Renal cortical epithelial cell (primary cell): Measurements from ENCODE around the gene TMEM184C. TPM values are rescaled to one million over a fixed set of nuclear protein-coding genes. Genes with fewer than 3 reads are reported as not detected.

Experiments used
- total RNA-seq: library from RNA; depleted of rRNA; stranded (reverse); fragments of >200 nt; gene quantifications from 2 replicates; pipeline ENCODE4 v1.2.3, GENCODE V29; 2014

The TMEM184C gene
- total RNA-seq, 1 donor from 2014 or later, result 99.8 TPM

Other genes with a start within 250 kb of the TMEM184C start
- gene EDNRA, start 136.3 kb upstream of the TMEM184C start, total RNA-seq, result 1.3 and 3.3 TPM in 2 replicates
- 13.0 and 15.2 TPM in 2 replicates for gene PRMT9, start 66.8 kb downstream of the TMEM184C start, total RNA-seq
- 17.5 and 18.3 TPM in 2 replicates for gene ARHGAP10, start 114.7 kb downstream of the TMEM184C start, total RNA-seq